ENCODE measurements around the gene ADAMTS7. TPM values are rescaled to one million over a fixed set of nuclear protein-coding genes. Genes with fewer than 3 reads are reported as not detected.
"Not testable (repeated sequence)": the region's sequence is repeated elsewhere in the genome, so short reads cannot be mapped to it uniquely, and the experiment has no call there.

ADAMTS7 gene
- total RNA-seq, 3 donors from 2014 or later, result 1.3 to 5.7 (median 1.8) TPM

DNA sequence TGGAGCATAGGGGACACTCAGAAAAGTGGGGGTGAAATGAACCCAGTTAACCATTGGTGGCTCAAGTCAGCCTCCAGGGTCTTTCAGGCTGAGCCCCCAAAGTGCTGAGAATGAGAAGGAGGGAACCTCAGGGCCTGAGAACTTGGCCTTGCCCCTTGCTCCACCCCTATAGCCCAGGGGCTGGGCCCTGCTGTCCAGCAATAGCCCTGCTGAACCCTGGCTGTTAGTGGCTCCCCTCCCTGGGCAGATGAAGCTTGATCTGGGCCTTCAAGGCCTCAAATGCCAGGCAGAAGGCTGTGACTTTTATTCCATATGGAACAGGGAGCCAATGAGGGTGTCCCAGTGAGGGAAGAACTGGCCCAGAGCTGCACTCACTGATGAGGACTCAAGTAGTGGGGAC, 16.2 kb downstream of the ADAMTS7 start:
- Histone ChIP-seq H3K36me3 (ENCODE audit: low read depth) (no peaks in the 10 kb centered on the region), H3K4me1 (ENCODE audit: low read depth) (no peaks in the 10 kb centered on the region), H3K4me3 (no peak overlapping the region), H3K9me3 (no peaks in the 10 kb centered on the region)
- intact Hi-C loops (cut with DNase I, micrococcal nuclease), result no loop called here
- TF ChIP-seq CTCF (IDR thresholded peaks at IDR 0.05), result no peak
- DNase-seq, result no peak
- ATAC-seq, result no peak

DNA sequence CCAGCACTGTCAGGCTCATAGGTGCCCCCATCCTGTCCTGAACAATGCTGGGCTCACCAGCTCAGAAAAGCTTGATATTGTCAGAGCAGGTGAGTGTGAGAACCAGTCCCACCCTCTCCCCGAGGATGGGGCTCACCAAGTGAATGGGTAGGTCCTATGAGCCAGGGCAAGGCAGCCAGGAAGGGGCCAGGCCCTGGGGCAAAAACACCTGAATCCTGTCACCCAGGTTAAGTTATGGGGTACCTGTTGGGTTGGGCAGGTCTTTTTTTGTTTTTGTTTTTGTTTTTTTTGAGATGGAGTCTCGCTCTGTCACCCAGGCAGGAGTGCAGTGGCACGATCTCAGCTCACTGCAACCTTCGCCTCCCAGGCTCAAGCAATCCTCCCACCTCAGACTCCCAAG, 16.8 kb downstream of the ADAMTS7 start:
- H3K4me3 ChIP-seq; H3K36me3 ChIP-seq (ENCODE audit: low read depth); H3K4me1 ChIP-seq (ENCODE audit: low read depth); ATAC-seq; intact Hi-C loops (cut with DNase I, micrococcal nuclease); H3K9me3 ChIP-seq; DNase-seq: not testable (repeated sequence)

- intact Hi-C loops (cut with DNase I, micrococcal nuclease), result no loop called here
- Histone ChIP-seq H3K9me3 (no peaks in the 10 kb centered on the region), H3K4me3 (no peak overlapping the region), H3K36me3 (ENCODE audit: low read depth) (no peaks in the 10 kb centered on the region), H3K4me1 (ENCODE audit: low read depth) (no peaks in the 10 kb centered on the region)
- ATAC-seq (no peak), DNase-seq (no peak)
- TF ChIP-seq CTCF (IDR thresholded peaks at IDR 0.05), result no peak
Observed at GRCh38 chr15:78791357-78791756, 19.9 kb downstream of the ADAMTS7 start.

GRCh38 chr15:78790027-78790426, 21.2 kb downstream of the ADAMTS7 start:
- no peaks in the 10 kb centered on the region for H3K9me3 ChIP-seq
- H3K4me3 ChIP-seq, result no peak overlapping the region
- intact Hi-C loops (cut with DNase I, micrococcal nuclease), result no loop called here
- no peak for DNase-seq
- H3K4me1 ChIP-seq (ENCODE audit: low read depth), result no peaks in the 10 kb centered on the region
- TF ChIP-seq CTCF (IDR thresholded peaks at IDR 0.05), result no peak
- no peaks in the 10 kb centered on the region for H3K36me3 ChIP-seq (ENCODE audit: low read depth)
- peak; percentile 28 for ATAC-seq

DNA sequence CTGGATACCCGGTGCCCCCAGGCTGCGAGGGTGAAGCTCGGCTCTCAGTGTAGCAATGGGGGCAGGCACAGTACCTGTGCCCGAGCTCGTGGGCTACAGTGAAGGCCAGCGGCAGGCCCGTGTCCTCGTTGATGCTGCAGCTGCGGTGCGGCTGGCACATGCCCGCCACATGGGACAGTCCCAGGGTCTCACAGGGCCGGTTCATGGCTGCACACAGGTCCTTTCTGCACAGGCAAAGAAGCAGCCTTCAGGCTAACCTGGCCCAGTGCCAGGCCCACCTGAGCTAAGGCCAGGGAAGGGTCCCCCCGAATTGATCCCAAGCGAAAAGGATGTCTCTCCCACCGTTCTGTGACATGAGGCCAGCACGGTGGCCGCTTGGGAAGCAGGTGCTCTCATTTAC, 21.6 kb downstream of the ADAMTS7 start:
- DNase-seq (no peak), ATAC-seq (no peak)
- intact Hi-C loops (cut with DNase I, micrococcal nuclease), result no loop called here
- Histone ChIP-seq H3K9me3 (no peaks in the 10 kb centered on the region), H3K4me3 (no peak overlapping the region), H3K4me1 (ENCODE audit: low read depth) (no peaks in the 10 kb centered on the region), H3K36me3 (ENCODE audit: low read depth) (no peaks in the 10 kb centered on the region)
- TF ChIP-seq CTCF (IDR thresholded peaks at IDR 0.05), result no peak

GRCh38 chr15:78788016-78788660, 23.1 kb downstream of the ADAMTS7 start:
- Histone ChIP-seq H3K4me1 (ENCODE audit: low read depth) (no peaks in the 10 kb centered on the region), H3K4me3 (no peak overlapping the region), H3K36me3 (ENCODE audit: low read depth) (no peaks in the 10 kb centered on the region), H3K9me3 (no peaks in the 10 kb centered on the region)
- ATAC-seq (no peak), DNase-seq (no peak)
- intact Hi-C loops (cut with DNase I, micrococcal nuclease), result no loop called here
- no peak for TF ChIP-seq CTCF (IDR thresholded peaks at IDR 0.05)

DNA sequence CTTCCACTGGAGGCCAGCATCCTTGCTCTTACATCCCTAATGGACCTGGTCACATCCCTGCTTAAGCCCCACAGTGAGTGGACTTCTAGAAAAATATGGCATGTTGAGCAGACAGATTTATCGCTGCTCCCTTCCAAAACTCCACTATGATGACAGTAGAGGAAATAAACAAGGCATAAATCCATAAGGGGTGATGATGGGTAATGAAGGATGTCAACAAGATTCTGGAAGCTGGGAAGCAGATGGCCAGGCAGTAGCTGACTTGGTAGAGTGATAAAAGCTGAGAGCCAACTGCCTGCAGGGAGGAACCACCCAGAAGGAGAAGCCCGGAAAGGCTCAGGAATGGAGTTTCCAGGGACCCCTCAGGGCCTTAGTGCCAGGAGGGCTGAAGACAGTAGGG, 28.9 kb downstream of the ADAMTS7 start:
- H3K36me3 ChIP-seq (ENCODE audit: low read depth); intact Hi-C loops (cut with DNase I, micrococcal nuclease); DNase-seq; H3K9me3 ChIP-seq; H3K4me1 ChIP-seq (ENCODE audit: low read depth); ATAC-seq; H3K4me3 ChIP-seq: not testable (repeated sequence)

- H3K4me3 ChIP-seq; ATAC-seq; H3K4me1 ChIP-seq (ENCODE audit: low read depth); H3K36me3 ChIP-seq (ENCODE audit: low read depth); H3K9me3 ChIP-seq; intact Hi-C loops (cut with DNase I, micrococcal nuclease); DNase-seq: not testable (repeated sequence)
Observed at GRCh38 chr15:78781381-78781780, 29.9 kb downstream of the ADAMTS7 start.

DNA sequence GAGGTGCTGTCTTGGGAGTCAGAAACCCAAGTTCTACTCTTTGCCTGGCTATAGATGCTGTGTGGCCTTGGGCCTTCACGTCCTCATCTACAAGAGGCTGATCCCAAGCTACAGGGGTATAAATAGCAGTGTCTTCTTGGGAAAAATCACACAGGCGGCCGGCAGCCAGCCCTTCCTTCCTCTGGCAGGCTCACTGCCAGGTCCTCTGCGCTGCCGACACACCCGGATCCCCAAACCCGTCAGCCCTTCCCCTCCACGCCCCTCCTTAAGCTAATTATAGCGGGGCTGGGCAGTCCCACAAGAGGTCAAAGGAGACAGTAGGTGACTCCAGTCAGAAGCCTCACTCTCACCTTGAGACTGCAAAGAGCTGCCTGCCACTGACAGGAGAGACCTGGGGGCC, 31.3 kb downstream of the ADAMTS7 start:
- H3K9me3 ChIP-seq; H3K4me1 ChIP-seq (ENCODE audit: low read depth); intact Hi-C loops (cut with DNase I, micrococcal nuclease); H3K4me3 ChIP-seq; H3K36me3 ChIP-seq (ENCODE audit: low read depth); DNase-seq: not testable (repeated sequence)
- ATAC-seq, result peak; percentile 77
